Activated naive CD4-positive, alpha-beta T cell (primary cell): ENCODE results near the gene IL12A.

ENCODE experiments used
- DNase-seq, 4 experiments: peaks; one replicate each; lab custom pipeline; 2025; lab: John Stamatoyannopoulos, UW

Gene IL12A

GRCh38 chr3:160027541-160028195, 39.0 kb downstream of the IL12A start:
- no peak for DNase-seq

- no peak for DNase-seq
These were observed 47.1 kb downstream of the IL12A start for GRCh38 chr3:160035757-160036156.

GRCh38 chr3:160038862-160039562, 50.4 kb downstream of the IL12A start:
- no peak for DNase-seq

DNA sequence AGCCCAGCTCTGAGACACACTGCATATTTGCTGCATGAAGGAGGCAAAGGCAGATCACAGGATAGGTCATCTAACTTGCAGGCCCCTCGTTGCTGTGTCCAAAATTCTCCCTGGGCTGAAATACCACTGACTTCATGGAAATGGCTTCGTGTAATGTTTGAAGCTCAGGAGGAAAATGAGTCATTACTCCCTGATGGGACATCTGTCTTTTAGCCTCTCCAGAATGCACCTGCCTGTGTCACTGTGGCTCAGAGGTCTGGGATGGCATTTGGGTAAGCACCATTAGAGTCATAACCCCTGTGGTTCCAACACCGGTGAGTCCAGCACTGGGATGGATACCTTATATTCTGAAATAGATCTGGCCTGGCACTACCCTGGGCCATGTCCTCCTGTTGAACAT, 51.5 kb downstream of the IL12A start:
- DNase-seq: no peak

- no peak for DNase-seq
These were observed 52.8 kb downstream of the IL12A start for GRCh38 chr3:160041465-160041864.

GRCh38 chr3:160044121-160044520, 55.5 kb downstream of the IL12A start:
- DNase-seq: no peak
